SK-N-SH treated with all-trans-retinoic acid at 6 μM for 48 hours (cell line): Measurements from ENCODE around the gene APOC3.

Source experiments
- ATAC-seq: fragments of 200-7000 bp; cut with Tn5 transposase; 3 replicates; pipeline ENCODE4 v1.9.1; 2020; ENCODE audit warnings: mild to moderate bottlenecking, moderate library complexity
- ARNTL ChIP-seq: fragments of 450-650 bp; formaldehyde crosslinking; IDR thresholded peaks from 2 replicates; pipeline ENCODE4 v1.5.0; 2020; ENCODE audit warnings: low read depth, mild to moderate bottlenecking, moderate library complexity, borderline replicate concordance
- BACH2 ChIP-seq: fragments of 250-450 bp; sonication (Bioruptor Pico); IDR thresholded peaks from 2 replicates; pipeline ENCODE4 v1.9.0; 2021; ENCODE audit warnings: mild to moderate bottlenecking, borderline replicate concordance
- CREB5 ChIP-seq: fragments of 250-450 bp; sonication (Bioruptor Pico); IDR thresholded peaks from 2 replicates; pipeline ENCODE4 v1.5.1; 2020; ENCODE audit warnings: low read depth, mild to moderate bottlenecking, moderate library complexity
- CSDC2 ChIP-seq: fragments of 250-450 bp; sonication (Bioruptor Pico); IDR thresholded peaks from 2 replicates; pipeline ENCODE4 v1.5.0; 2020; ENCODE audit warnings: mild to moderate bottlenecking, moderate library complexity
- CSRNP3 ChIP-seq: fragments of 250-450 bp; sonication (Bioruptor Pico); IDR thresholded peaks from 2 replicates; pipeline ENCODE4 v1.5.1; 2021; ENCODE audit warnings: mild to moderate bottlenecking, moderate library complexity
- ESRRG ChIP-seq: fragments of 250-450 bp; sonication (Bioruptor Pico); IDR thresholded peaks from 2 replicates; pipeline ENCODE4 v1.6.1; 2021; ENCODE audit warnings: mild to moderate bottlenecking
- GLIS3 ChIP-seq: fragments of 250-450 bp; sonication (Bioruptor Pico); IDR thresholded peaks from 2 replicates; pipeline ENCODE4 v1.5.0; 2020; ENCODE audit warnings: mild to moderate bottlenecking, moderate library complexity
- ISL1 ChIP-seq: fragments of 250-450 bp; sonication (Bioruptor Pico); IDR thresholded peaks from 2 replicates; pipeline ENCODE4 v2.1.2; 2022; ENCODE audit warnings: mild to moderate bottlenecking, moderate library complexity
- OSR1 ChIP-seq: fragments of 250-450 bp; sonication (Bioruptor Pico); IDR thresholded peaks from 2 replicates; pipeline ENCODE4 v1.8.0; 2022; ENCODE audit warnings: moderate library complexity, mild to moderate bottlenecking, inconsistent platforms
- PATZ1 ChIP-seq: fragments of 250-450 bp; sonication (Bioruptor Pico); IDR thresholded peaks from 2 replicates; pipeline ENCODE4 v1.8.0; 2020; ENCODE audit warnings: mild to moderate bottlenecking, moderate library complexity, borderline replicate concordance
- PPARA ChIP-seq: fragments of 250-450 bp; sonication (Bioruptor Pico); IDR thresholded peaks from 2 replicates; pipeline ENCODE4 v1.5.0; 2020; ENCODE audit warnings: mild to moderate bottlenecking, borderline replicate concordance
- RARB ChIP-seq: fragments of 250-450 bp; sonication (Bioruptor Pico); IDR thresholded peaks from 2 replicates; pipeline ENCODE4 v1.8.0; 2021; ENCODE audit warnings: mild to moderate bottlenecking, moderate library complexity
- TCF4 ChIP-seq: fragments of 250-450 bp; sonication (Bioruptor Pico); IDR thresholded peaks from 2 replicates; pipeline ENCODE4 v1.8.0; 2021; ENCODE audit warnings: mild to moderate bottlenecking, moderate library complexity, borderline replicate concordance
- TOX ChIP-seq: fragments of 250-450 bp; sonication (Bioruptor Pico); IDR thresholded peaks from 2 replicates; pipeline ENCODE4 v1.8.0; 2021; ENCODE audit warnings: mild to moderate bottlenecking, moderate library complexity, borderline replicate concordance
- ZC3H10 ChIP-seq: fragments of 250-450 bp; sonication (Bioruptor Pico); IDR thresholded peaks from 2 replicates; pipeline ENCODE4 v1.5.1; 2021; ENCODE audit warnings: mild to moderate bottlenecking, moderate library complexity
- ZFP3 ChIP-seq: fragments of 250-450 bp; sonication (Bioruptor Pico); IDR thresholded peaks from 2 replicates; pipeline ENCODE4 v1.5.0; 2020; ENCODE audit warnings: mild to moderate bottlenecking, moderate library complexity
- ZFP30 ChIP-seq: fragments of 450-650 bp; formaldehyde crosslinking; IDR thresholded peaks from 2 replicates; pipeline ENCODE4 v1.5.0; 2022; ENCODE audit warnings: mild to moderate bottlenecking, moderate library complexity
- ZNF565 ChIP-seq: fragments of 450-650 bp; formaldehyde crosslinking; conservative IDR thresholded peaks from 2 replicates; pipeline ENCODE4 v1.5.0; 2020; ENCODE audit warnings: low read depth, mild to moderate bottlenecking, moderate library complexity
- ZNF70 ChIP-seq: fragments of 450-650 bp; formaldehyde crosslinking; IDR thresholded peaks from 2 replicates; pipeline ENCODE4 v1.5.0; 2020; ENCODE audit warnings: mild to moderate bottlenecking, moderate library complexity
- TF ChIP-seq, protein P1 (sequence below): fragments of 250-450 bp; sonication (Bioruptor Pico); IDR thresholded peaks from 2 replicates; pipeline ENCODE4 v1.5.0; 2020; ENCODE audit warnings: mild to moderate bottlenecking, moderate library complexity
- TF ChIP-seq, protein P2 (sequence below): fragments of 250-450 bp; sonication (Bioruptor Pico); IDR thresholded peaks from 2 replicates; pipeline ENCODE4 v1.8.0; 2021; ENCODE audit warnings: low read depth, mild to moderate bottlenecking, moderate library complexity, borderline replicate concordance

APOC3 gene

DNA sequence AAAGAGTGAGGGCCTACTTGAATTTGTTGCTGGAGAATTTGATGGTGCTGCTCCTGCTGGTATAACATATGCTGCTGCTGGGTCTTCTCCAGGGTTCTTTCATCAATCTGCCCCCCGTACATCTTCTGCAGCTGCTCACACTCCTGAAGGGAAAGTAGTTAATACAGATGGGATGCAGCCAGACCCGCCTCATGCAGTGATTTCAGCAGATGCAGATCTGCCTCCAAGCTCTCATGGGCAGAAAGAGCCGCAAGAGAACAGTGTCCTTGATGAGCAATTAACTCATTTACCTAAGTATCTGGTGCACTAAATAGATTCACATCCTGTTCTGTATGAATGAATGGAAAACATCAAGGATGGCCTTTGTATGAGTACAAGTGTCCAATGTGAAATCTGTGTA lies 32.5 kb downstream of the APOC3 start:
- no peak; the same call in 2 of the 3 replicates for ATAC-seq
- TF ChIP-seq TCF4 (CRISPR knock-in tag) (no peak), BACH2 (CRISPR knock-in tag) (no peak), ZC3H10 (CRISPR knock-in tag) (no peak), ZNF70 (CRISPR knock-in tag) (no peak), ESRRG (CRISPR knock-in tag) (no peak), CREB5 (CRISPR knock-in tag) (no peak), TOX (CRISPR knock-in tag) (no peak)

GRCh38 chr11:116862951-116863350 lies 33.2 kb downstream of the APOC3 start:
- no peak for ATAC-seq

GRCh38 chr11:116864531-116864930 lies 34.8 kb downstream of the APOC3 start:
- TF ChIP-seq ESRRG (CRISPR knock-in tag) (no peak), PPARA (CRISPR knock-in tag) (no peak), ARNTL (CRISPR knock-in tag) (no peak), BACH2 (CRISPR knock-in tag) (no peak), GLIS3 (no peak), CREB5 (CRISPR knock-in tag) (no peak), RARB (no peak), ZNF70 (CRISPR knock-in tag) (no peak), CSRNP3 (no peak), TOX (CRISPR knock-in tag) (no peak), OSR1 (CRISPR knock-in tag) (no peak), PATZ1 (CRISPR knock-in tag) (no peak), ZNF565 (CRISPR knock-in tag) (no peak), TCF4 (CRISPR knock-in tag) (no peak), CSDC2 (CRISPR knock-in tag) (no peak), ZFP3 (CRISPR knock-in tag) (no peak), ISL1 (CRISPR knock-in tag) (no peak), ZFP30 (no peak)
- TF ChIP-seq, protein P1, sequence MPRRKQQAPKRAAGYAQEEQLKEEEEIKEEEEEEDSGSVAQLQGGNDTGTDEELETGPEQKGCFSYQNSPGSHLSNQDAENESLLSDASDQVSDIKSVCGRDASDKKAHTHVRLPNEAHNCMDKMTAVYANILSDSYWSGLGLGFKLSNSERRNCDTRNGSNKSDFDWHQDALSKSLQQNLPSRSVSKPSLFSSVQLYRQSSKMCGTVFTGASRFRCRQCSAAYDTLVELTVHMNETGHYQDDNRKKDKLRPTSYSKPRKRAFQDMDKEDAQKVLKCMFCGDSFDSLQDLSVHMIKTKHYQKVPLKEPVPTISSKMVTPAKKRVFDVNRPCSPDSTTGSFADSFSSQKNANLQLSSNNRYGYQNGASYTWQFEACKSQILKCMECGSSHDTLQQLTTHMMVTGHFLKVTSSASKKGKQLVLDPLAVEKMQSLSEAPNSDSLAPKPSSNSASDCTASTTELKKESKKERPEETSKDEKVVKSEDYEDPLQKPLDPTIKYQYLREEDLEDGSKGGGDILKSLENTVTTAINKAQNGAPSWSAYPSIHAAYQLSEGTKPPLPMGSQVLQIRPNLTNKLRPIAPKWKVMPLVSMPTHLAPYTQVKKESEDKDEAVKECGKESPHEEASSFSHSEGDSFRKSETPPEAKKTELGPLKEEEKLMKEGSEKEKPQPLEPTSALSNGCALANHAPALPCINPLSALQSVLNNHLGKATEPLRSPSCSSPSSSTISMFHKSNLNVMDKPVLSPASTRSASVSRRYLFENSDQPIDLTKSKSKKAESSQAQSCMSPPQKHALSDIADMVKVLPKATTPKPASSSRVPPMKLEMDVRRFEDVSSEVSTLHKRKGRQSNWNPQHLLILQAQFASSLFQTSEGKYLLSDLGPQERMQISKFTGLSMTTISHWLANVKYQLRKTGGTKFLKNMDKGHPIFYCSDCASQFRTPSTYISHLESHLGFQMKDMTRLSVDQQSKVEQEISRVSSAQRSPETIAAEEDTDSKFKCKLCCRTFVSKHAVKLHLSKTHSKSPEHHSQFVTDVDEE: no peak
- TF ChIP-seq, protein P2, sequence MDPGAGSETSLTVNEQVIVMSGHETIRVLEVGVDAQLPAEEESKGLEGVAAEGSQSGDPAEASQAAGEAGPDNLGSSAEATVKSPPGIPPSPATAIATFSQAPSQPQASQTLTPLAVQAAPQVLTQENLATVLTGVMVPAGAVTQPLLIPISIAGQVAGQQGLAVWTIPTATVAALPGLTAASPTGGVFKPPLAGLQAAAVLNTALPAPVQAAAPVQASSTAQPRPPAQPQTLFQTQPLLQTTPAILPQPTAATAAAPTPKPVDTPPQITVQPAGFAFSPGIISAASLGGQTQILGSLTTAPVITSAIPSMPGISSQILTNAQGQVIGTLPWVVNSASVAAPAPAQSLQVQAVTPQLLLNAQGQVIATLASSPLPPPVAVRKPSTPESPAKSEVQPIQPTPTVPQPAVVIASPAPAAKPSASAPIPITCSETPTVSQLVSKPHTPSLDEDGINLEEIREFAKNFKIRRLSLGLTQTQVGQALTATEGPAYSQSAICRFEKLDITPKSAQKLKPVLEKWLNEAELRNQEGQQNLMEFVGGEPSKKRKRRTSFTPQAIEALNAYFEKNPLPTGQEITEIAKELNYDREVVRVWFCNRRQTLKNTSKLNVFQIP (CRISPR knock-in tag): no peak
- TF ChIP-seq, all 23 proteins: peak for 0
- peak; percentile 25; the same call in 1 of the 3 replicates for ATAC-seq

More at GRCh38 chr11:116862951-116863350, 33.2 kb downstream of the APOC3 start:
- TF ChIP-seq ZFP30 (no peak), ZC3H10 (CRISPR knock-in tag) (no peak)
- TF ChIP-seq, protein P1: no peak
